GM10248 (cell line): ENCODE measurements around the gene UBE2L3.
"Not testable (repeated sequence)": the region's sequence is repeated elsewhere in the genome, so short reads cannot be mapped to it uniquely, and the experiment has no call there.

Experiments
- CTCF ChIA-PET: fragments of 300-600 bp; sonication (Branson Sonifier 250); formaldehyde crosslinking; extraction: SDS; loops from one replicate; lab custom pipeline; 2021; ENCODE audit warnings: antibody characterized with exemption; lab: Yijun Ruan, JAX
- POLR2A ChIA-PET: fragments of 350-650 bp; sonication (Branson Sonifier 250); formaldehyde crosslinking; extraction: SDS; loops from one replicate; lab custom pipeline; 2020; ENCODE audit warnings: antibody characterized with exemption; lab: Yijun Ruan, JAX
- DNase-seq: peaks from one replicate; pipeline ENCODE4 v3.0.0; 2012; ENCODE audit errors: extremely low spot score
- TF ChIP-seq, protein P1 (sequence below): IDR thresholded peaks from 2 replicates; pipeline ENCODE4 v1.5.1; 2012; ENCODE audit warnings: mild to moderate bottlenecking, low read depth; ENCODE audit errors: extremely low read depth, missing control alignments, control extremely low read depth

Gene UBE2L3

DNA sequence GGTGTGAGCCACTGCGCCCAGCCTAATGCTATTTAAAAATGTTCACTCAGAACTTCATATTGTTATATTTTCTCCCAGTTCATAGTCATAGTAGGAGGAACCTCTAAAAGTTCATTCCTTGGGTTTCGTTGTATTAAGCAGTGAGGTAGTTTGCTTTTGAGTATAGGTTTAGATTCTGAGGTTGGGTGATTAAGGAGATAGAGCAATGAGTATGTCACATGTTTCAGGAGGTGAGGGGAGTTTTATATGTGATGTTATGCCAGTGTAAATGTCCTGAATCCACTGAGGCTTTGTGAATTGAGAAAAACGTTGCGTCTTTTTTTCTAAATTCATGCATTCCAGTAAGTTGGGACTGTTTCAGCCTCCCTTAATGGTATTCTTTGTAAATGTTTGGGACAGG is 4.2 kb downstream of the UBE2L3 start:
- POLR2A ChIA-PET: no interaction called here

DNA sequence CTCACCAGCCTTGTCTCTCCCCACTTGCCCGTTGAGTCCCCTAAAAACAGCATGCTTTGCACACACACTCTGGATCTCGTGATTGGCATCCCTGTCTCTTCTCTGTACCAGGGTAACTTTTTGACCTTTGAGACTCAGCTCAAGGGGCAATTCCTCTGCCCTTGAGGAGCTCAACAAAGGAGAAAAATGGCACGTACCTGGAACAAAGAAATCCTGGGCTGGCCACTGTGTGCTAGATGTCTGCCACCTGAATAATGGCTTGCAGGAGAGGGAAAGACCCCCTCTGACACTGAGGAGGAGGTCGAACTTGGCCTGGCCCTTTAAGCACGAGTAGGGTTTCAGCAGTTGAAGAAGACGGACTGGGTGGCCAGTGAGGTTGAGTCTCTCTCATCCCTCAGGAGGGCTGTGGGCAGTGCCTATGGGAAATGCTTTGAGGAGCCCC is 5.8 kb downstream of the UBE2L3 start:
- TF ChIP-seq, protein P1, sequence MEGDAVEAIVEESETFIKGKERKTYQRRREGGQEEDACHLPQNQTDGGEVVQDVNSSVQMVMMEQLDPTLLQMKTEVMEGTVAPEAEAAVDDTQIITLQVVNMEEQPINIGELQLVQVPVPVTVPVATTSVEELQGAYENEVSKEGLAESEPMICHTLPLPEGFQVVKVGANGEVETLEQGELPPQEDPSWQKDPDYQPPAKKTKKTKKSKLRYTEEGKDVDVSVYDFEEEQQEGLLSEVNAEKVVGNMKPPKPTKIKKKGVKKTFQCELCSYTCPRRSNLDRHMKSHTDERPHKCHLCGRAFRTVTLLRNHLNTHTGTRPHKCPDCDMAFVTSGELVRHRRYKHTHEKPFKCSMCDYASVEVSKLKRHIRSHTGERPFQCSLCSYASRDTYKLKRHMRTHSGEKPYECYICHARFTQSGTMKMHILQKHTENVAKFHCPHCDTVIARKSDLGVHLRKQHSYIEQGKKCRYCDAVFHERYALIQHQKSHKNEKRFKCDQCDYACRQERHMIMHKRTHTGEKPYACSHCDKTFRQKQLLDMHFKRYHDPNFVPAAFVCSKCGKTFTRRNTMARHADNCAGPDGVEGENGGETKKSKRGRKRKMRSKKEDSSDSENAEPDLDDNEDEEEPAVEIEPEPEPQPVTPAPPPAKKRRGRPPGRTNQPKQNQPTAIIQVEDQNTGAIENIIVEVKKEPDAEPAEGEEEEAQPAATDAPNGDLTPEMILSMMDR: no peak
- POLR2A ChIA-PET: interaction anchor here (0.6 to 1.2 kb wide), 2 partner anchors 15 to 157 kb away, joined by 3 to 4 read pairs; no protein-coding TSS in a partner anchor
- no peak for DNase-seq
- CTCF ChIA-PET: interaction anchor here (1.2 to 2.7 kb wide), 5 partner anchors 14 to 74 kb away, joined by 4 to 12 read pairs (median 5); partner anchors contain the start of genes SDF2L1 and YDJC

More for the DNA sequence above, 4.2 kb downstream of the UBE2L3 start:
- TF ChIP-seq, protein P1: no peak
- DNase-seq: no peak
- CTCF ChIA-PET: interaction anchor here (1.2 kb wide), 1 partner anchor 71 kb away, joined by 3 read pairs; no protein-coding TSS in a partner anchor

GRCh38 chr22:21573750-21574494 is 6.4 kb downstream of the UBE2L3 start:
- TF ChIP-seq, protein P1: no peak
- CTCF ChIA-PET: interaction anchor here (0.8 to 2.7 kb wide), 5 partner anchors 10 to 73 kb away, joined by 3 to 12 read pairs (median 5); partner anchors contain the start of genes SDF2L1 and YDJC
- POLR2A ChIA-PET: interaction anchor here (1.2 kb wide), 1 partner anchor 14 kb away, joined by 4 read pairs; no protein-coding TSS in a partner anchor
- DNase-seq: no peak

GRCh38 chr22:21579474-21579851 is 11.9 kb downstream of the UBE2L3 start:
- TF ChIP-seq, protein P1: no peak
- ChIA-PET POLR2A (interaction anchor here (0.8 to 1.0 kb wide), 2 partner anchors 8 to 11 kb away, joined by 3 to 5 read pairs; no protein-coding TSS in a partner anchor), CTCF (interaction anchor here (0.9 kb wide), 1 partner anchor 64 kb away, joined by 3 read pairs; no protein-coding TSS in a partner anchor)
- no peak for DNase-seq

DNA sequence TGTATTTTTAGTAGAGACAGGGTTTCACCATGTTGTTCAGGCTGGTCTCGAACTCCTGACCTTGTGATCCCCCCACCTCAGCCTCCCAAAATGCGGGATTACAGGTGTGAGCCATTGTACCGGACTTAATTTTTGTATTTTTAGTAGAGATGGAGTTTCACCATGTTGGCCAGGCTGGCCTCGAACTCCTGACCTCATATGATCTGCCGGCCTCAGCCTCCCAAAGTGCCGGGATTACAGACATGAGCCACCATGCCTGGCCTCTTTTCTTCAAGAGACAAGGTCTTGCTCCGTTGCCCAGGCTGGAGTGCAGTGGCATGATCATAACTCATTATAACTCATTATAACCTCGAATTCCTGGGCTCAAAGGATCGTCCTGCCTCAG is 13.1 kb downstream of the UBE2L3 start:
- POLR2A ChIA-PET, DNase-seq: not testable (repeated sequence)
- CTCF ChIA-PET: interaction anchor here (1.2 to 2.7 kb wide), 2 partner anchors 23 to 49 kb away, joined by 3 to 12 read pairs; partner anchors contain the start of gene YDJC

DNA sequence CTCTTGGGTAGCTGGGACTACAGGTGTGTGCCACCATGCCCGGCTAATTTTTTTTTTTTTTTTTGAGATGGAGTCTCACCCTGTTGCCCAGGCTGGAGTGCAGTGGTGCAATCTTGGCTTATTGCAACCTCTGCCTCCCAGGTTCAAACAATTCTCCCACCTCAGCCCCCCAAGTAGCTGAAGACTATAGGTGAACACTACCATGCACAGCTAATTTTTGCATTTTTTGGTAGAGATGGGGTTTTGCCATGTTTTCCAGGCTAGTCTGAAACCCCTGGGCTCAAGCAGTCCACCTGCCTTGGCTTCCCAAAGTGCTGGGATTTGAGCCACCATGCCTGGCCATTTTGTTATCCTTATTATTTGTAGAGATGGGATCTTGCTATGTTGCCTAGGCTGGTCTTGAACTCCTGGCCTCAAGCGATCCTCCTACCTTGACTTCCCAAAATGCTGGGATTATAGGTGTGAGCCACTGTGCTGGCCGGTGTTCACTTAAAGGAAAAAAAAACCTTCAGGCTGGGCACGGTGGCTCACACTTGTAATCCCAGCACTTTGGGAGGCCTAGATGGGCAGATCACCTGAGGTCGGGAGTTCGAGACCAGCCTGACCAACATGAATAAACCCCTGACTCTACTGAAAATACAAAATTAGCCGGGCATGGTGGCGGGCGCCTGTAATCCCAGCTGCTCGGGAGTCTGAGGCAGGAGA is 13.6 kb downstream of the UBE2L3 start:
- DNase-seq: not testable (repeated sequence)
- ChIA-PET POLR2A (interaction anchor here (0.7 kb wide), 1 partner anchor 49 kb away, joined by 5 read pairs; no protein-coding TSS in a partner anchor), CTCF (interaction anchor here (1.2 to 2.7 kb wide), 2 partner anchors 23 to 49 kb away, joined by 3 to 12 read pairs; partner anchors contain the start of gene YDJC)

DNA sequence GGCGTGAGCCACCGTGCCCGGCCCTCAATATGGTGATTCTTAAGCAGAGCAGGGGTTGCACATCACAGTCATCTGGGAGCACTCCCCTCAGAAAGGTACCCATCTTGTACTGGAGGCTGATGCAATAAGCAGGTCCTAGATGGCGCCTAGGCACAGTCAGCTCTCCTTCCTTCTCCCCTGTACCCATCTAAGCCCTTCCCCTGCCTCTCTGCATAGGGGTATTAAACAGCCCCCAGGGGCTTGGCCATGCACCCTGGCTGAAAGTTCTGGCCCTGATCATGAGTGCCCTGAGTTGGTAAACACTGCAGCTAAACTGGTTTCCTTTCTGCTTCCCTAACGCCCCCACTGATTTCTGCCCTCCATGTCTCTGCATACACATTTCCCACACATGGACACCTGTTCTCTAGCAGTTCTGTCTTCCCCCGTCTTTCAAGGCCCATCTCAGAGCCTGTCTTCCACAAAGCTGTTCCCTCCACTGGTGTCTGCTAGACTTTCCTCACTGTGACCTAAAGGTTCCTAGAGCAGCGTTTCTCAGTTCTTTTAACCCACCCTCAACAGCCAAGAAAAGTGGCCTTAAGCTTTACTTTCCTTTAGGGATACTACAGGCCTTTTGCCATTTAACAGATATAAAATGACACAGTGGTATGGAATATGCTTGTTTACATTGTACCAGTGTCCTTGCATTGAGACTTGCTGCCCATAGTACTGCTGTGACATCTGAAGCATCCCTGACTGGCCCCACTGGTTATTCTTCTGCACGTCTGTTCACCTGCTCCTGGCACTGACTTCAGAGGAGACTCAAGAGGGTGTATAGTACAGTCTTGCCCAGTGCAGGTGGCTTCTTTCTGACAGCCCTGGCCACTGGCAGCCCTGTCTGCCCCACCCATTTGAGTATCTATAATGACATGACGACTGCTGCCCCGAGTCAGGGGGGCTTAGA is 15.6 kb downstream of the UBE2L3 start:
- peak; percentile 22 for DNase-seq
- TF ChIP-seq, protein P1: no peak
- ChIA-PET POLR2A (no interaction called here), CTCF (interaction anchor here (1.1 to 2.7 kb wide), 4 partner anchors 9 to 59 kb away, joined by 3 to 12 read pairs (median 4); partner anchors contain the start of genes SDF2L1 and YDJC)
